Stimulated activated CD4-positive, alpha-beta T cell treated with anti-CD3 and anti-CD28 coated beads, Interleukin-12 subunit alpha, Interleukin-12 subunit beta, amount 100 ng/mL, for 24 hours (primary cell): Measurements from ENCODE around the gene EPHB3.
"Not testable (repeated sequence)": the region's sequence is repeated elsewhere in the genome, so short reads cannot be mapped to it uniquely, and the experiment has no call there.

ENCODE experiments used
- DNase-seq, 2 experiments: peaks; one replicate each; pipeline ENCODE4 v3.0.0-alpha.2; 2020; ENCODE audit warnings: low read depth in 2 of 2

Gene EPHB3

GRCh38 chr3:184598574-184598927 lies 37.0 kb downstream of the EPHB3 start:
- no peak for DNase-seq

DNA sequence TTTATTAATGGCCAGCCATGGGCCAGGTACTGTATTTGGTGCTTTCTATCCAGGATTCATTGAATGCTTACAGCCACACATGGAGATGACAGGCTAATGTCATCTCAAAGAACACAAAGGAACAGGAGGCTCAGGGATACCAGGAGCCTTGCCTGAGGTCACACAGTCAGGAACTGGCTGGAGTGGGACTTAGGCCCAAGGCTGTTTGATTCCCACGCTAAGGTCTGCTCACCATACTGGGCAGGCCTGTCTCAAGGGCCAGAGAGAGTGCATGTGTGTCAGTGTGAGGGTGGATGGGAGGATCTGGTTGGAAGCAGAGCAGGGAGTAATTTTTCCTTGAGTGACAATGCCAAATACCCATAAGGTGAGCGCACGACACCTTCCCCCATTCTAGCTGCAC lies 37.6 kb downstream of the EPHB3 start:
- DNase-seq: no peak

DNA sequence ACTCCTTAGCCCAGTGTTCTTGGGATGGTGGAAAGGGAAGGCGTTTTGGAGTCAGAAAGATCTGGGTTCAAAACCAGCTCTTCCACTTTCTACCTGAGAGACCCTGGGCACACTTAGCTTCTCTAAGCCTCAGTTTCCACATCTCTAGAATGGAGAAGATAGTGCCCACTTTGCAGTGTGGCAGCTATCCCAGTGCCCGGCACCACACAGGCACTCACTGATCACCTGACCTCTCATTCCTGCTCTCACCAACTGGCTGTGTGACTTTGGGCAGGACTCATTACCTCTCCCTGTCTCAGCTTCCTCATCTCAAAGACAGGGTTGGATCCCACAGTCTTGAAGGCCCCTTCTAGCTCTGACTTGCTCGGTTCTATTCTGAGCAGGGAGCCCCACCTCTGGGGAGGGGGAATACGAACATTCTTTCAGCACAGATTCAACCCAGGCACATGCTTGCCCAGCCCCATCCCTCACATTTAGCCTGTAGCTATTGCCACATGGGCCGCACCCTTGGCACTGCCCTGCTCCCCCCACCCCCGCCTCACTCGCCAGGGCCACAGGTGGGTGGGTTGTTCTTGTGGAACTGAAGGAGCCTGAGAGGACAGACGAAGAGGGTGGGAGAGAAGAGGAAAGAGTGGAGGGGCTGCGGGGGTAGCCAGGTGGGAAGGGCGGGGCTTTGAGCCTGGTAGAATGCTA lies 39.2 kb downstream of the EPHB3 start:
- DNase-seq: no peak

GRCh38 chr3:184601576-184602371 lies 40.2 kb downstream of the EPHB3 start:
- no peak for DNase-seq

GRCh38 chr3:184602372-184603150 lies 41.0 kb downstream of the EPHB3 start:
- no peak for DNase-seq

DNA sequence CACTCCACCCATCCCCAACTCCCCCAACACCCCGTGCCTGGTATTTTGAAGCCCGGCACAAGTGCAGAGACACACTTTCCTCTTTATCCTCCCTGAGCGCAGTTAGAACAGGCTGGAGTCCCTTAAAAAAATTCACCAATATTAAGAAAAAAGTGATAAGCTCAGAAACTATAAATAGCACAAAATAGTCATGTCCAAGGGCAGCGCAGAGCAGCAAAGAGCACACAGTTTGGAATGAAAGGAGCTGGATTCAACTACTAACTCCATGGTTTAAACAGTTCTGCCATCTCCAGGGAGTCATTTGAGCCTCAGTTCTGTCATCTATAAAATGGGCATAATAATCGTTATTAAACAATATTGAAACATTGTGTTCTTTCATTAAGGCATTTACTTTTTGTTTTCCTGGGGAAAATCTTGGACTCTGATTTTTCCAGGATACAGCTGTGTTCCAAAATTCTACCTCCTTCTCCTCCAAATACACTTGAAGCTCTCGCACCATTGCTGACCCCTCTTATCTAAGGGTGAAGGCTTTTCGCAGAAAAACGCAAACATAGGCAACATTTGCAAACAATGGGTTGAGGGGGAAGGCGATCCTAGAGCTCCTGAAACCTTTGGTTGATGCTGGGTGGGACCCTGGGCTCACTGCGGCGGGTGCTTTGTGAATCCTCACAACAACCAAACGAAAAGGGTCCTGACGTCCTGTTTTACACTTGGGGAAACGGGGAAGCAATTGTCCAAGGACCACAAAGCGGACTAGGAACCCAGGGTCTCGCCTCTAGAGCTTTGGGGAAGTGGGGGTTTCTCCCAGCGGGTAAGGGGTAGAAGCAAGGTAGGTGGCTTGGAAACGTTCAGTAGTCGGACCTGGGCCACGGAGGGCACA lies 41.8 kb downstream of the EPHB3 start:
- DNase-seq: no peak

DNA sequence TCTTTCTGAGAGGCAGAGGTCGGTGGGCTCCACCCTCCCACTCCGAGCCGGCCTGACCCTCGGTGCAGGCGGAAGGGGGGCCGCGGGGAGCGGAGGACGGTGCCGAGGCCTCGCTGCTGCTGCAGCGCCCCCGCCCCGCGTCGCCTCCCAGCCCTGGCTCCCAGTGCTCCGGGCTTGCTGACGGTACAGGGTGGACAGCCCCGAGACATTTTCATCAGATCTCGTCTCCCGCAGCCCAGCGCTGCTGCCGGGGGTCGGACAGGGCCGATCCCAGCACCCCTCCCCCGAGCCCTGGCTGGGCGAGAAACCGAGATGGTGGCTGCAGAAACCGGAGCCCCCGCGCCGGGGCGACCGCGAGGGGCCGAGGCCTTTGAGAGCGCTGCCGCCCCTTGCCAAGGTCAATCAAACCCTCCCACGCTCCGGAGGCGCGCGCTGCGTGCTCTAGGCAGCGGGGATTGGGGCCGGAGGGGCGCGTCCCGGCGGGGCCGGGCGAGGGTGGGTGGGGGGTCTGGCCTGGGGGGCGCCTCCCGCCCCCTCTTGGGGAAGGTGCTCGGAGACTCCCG lies 42.5 kb downstream of the EPHB3 start:
- no peak for DNase-seq

DNA sequence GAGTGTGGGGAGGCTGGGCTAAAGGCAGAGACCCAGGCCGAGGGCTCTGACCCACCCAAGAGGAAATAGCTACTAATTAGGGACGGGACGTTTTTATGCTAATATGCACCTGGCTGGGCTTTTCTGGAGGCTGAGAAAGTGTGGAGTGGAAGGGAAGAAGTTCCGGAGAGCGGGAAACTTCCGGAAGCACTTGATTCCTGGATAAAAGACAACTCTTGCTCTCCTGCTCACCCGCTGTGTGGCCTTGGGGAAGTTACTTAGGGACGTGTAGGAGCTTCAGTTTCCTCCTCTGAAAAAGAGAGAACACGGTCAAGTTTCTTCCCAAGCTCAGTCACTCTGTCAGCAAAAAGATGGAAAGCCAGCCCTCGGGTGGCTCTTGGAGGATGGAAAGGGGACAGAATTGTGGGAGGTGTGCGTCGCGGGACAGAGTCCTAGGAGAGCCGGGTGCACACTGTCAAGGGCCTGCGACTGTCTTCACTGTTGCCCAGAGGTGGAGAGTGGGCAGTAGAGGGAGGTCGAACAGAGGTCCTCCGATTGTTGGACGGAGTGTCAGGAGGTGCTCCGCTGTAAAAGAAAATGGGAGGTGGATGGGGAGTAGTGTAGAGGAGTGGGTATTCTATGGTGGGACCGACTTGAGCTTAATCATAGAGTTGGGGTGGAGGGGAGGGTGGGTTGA lies 43.2 kb downstream of the EPHB3 start:
- DNase-seq: no peak

GRCh38 chr3:184608209-184608608 lies 46.6 kb downstream of the EPHB3 start:
- no peak for DNase-seq

GRCh38 chr3:184609476-184610244 lies 48.1 kb downstream of the EPHB3 start:
- DNase-seq: no peak

DNA sequence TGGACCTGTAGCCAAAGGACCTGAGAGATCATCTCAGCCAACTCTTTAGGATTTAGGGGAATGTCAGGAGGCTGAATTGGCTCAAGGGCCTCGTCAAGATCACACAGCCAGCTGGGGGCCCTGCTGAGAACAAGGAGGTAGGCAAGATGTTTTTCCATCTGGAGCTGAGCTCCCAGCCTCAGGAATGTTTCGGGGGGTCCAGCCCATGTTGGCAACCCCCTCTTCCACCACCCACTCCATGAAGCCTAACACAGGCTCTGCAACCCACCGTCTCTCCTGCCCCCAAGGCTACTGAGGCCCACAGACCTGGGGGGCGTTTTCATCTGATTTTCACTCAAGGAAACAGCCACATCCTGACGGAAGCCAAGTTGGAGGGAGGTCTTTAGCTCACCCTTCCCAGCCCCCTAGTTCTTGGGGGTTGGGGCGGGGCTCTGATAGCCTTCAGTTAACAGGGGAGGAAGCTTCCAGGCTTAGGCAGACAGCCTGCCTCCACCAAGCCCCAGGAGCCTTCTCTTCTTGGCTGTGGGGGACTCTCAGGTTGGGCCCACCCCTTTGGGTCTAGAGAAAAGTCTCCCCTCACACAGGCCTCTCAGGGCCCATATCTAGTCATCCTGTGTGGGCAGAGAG lies 48.8 kb downstream of the EPHB3 start:
- no peak for DNase-seq

DNA sequence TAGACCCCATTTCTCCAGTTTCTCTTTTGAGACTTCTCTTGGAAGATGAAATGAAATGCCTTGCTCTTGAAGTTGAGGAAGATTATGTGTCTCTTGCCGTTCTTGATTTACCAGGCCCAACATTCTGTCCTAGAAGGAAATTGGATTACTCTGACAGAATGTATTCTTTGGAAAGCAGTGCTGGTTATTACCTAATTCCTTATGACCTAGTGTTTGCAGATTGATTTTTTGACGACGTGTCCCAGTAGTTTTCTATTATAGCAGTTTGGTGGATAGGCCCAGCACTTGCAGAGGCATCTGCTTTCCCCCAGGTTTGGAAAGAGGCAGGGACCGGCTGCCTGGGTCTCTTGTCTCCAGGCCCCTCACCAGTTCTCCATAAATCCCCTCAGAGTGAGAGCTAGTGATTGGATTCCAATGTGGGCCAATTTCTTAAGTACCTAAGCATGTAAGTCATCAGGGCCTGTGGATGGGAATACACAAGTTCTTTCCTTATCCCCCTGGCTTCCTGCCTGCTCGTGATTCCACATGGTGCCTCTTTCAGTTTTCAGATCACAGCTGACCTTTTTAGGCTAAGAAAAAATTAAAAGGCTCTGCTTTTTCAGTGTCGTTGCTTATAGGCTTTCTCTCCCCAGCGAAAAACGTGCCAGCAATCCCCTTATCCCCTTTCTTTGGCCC lies 50.2 kb downstream of the EPHB3 start:
- no peak for DNase-seq

GRCh38 chr3:184615396-184615795 lies 53.8 kb downstream of the EPHB3 start:
- DNase-seq: no peak

DNA sequence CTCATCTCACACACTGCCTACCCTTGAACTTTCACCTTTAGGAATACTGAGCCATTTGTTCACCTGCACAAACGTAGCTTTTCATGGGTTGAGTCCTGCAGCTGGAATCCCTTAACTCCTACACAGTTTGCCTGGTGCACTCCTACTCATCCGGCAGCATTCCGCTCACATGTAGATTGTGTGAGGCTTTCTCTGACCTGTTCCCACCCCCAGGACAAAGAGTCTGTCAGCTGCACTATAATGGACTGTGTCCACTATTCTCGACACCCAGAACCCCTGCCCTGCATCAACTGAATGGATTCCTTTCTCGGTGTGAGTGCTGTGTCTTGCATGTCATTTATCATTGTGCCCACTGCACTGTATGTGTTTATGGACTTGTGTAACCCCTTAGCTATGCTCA lies 54.9 kb downstream of the EPHB3 start:
- no peak for DNase-seq

DNA sequence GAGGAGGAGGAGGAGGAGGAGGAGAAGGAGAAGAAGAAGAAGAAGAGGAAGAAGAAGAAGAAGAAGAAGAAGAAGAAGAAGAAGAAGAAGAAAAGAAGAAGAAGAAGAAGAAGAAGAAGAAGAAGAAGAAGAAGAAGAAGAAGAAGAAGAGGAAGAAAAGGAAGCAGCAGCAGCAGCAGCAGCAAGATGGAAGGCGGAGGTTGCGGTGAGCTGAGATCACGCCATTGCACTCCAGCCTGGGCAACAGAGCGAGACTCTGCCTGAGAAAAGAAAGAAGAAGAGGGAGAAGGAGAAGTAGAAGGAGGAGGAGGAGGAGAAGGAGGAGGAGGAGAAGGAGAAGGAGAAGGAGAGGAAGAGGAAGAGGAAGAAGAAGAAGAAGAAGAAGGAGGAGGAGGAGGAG lies 55.7 kb downstream of the EPHB3 start:
- DNase-seq: not testable (repeated sequence)

DNA sequence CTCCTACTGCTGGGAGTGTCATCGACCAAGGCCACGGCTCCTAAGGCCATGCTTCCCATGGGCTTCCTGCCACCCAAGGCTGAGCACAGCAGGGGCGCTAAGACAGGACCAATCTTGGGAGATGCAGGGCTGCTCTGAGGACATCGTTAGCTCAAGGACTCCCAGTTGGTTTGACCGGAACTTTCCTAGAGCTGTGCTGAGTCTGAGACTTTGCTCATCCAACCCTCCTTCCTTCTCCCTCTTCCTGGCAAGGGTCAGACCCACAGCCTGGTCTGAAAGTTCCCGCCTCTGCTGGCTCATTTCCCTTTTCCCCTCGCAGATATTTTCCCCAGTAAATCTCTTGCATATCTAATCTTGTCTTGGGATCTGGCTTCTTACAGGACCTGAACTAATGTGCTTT lies 57.2 kb downstream of the EPHB3 start:
- no peak for DNase-seq

DNA sequence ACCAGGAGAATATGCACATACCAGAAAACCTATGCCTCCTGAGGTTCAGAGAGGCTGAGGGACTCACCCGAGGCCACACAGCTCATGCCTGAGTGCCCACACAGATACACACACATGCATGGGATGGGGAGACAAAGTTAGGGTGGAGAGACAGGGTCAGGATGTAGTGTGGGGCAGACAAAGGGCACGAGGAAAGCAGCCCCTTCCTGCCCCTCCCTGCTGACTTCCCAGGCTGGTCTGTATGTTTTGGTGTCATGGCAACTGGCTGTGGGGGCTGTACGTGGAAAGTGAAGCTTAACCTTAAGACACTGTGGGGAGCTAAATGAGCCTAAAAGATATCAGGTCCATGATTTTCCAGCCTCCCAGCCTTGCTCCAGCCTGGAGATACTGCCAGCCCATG lies 57.8 kb downstream of the EPHB3 start:
- no peak for DNase-seq

GRCh38 chr3:184619787-184620430 lies 58.3 kb downstream of the EPHB3 start:
- no peak for DNase-seq
